ENCODE results near the gene CHEK2.
"Not testable (repeated sequence)": the region's sequence is repeated elsewhere in the genome, so short reads cannot be mapped to it uniquely, and the experiment has no call there.

Gene CHEK2

DNA sequence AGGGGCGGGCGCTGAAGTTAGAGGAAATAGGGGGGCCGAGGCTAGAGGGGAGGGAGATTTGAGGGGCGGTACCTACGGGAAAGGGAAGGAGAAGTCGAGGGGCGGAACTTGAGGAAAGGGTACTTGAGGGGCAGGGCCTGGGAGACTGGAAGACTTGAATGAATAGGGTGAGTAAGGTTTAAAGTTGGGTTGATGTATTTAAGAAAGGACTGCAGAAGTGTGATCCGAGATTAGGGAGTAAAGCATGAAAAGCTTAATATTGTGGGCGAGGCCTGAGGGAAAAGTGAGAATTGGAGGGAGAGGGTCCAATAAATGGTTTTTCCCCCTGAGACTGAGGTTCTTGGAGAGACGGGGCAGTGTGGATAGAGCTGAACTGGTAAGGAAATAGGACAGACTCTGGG lies 942 bp upstream of the CHEK2 start:
- no peak for DNase-seq (ENCODE audit: low read depth in 2 of 2, low spot score in 1 of 2)

DNA sequence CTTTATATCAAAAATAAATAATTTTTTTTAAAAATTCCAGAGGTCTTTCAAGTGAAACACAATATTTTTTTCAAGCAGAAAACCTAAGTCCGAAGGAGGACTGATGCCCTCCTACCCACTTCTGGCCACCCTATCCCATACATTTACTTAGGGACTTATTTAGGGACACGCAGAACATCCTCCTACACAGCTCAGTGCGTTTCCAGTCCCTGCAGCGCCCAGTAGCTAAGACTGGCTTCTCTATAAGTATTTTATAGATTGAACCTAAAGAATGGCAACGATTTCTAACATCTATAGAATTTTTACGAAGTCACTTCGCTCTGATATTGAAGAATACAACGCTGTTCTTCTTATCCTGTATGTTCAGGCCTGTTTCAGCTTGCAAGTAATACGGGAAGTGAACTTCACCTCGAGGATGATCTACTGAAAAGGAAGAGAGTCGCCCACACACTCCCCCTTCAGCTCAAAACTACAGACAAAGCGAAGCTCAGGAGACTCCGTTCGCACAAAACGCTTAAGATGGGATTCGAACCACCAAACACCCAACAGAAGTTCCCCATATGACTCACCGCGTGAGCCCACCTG lies 328 bp downstream of the CHEK2 start:
- DNase-seq (ENCODE audit: low read depth in 2 of 2, low spot score in 1 of 2), result no peak

- not testable (repeated sequence) for DNase-seq (ENCODE audit: low read depth in 2 of 2, low spot score in 1 of 2)
Measured at GRCh38 chr22:28738876-28739275, 2.7 kb downstream of the CHEK2 start.

GRCh38 chr22:28737701-28738100 lies 3.9 kb downstream of the CHEK2 start:
- no peak for DNase-seq (ENCODE audit: low read depth in 2 of 2, low spot score in 1 of 2)

- DNase-seq (ENCODE audit: low read depth in 2 of 2, low spot score in 1 of 2), result no peak
Measured at GRCh38 chr22:28736301-28737155, 5.1 kb downstream of the CHEK2 start.

DNA sequence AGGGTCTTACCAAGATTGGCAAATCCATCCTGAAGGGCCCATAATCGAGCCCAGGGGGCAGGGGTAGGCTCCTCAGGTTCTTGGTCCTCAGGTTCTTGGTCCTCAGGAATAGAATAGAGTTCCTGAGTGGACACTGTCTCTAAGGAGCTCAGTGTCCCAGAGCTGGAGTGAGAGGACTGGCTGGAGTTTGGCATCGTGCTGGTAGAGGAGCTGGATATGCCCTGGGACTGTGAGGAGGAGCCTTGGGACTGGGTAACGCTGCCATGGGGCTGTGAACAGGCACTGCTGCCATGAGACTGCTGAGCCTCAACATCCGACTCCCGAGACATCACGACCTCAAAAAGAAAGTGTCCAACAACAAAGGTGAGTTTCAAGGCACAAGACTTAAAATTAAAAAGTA lies 7.2 kb downstream of the CHEK2 start:
- DNase-seq (ENCODE audit: low read depth in 2 of 2, low spot score in 1 of 2), result no peak

- no peak for DNase-seq (ENCODE audit: low read depth in 2 of 2, low spot score in 1 of 2)
Measured at GRCh38 chr22:28730179-28730578, 11.4 kb downstream of the CHEK2 start.

GRCh38 chr22:28728621-28729313 lies 12.9 kb downstream of the CHEK2 start:
- DNase-seq (ENCODE audit: low read depth in 2 of 2, low spot score in 1 of 2), result no peak

DNA sequence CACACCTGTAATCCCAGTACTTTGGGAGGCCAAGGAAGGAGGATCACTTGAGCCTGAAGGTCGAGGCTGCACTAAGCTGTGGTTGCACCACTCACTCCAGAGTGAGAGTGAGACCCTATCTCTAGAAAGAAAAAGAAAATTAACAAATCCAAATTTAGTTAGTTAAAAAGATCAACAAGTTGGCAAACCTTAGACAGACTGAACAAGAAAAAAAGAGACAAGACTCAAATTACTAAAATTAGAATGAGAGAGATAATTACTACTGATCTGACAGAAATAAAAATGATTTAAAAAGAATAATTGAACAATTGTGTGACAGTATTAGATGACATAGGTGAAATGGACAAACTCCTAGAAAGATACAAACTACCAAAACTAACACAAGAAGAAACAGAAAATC lies 13.6 kb downstream of the CHEK2 start:
- DNase-seq (ENCODE audit: low read depth in 2 of 2, low spot score in 1 of 2), result no peak

- DNase-seq (ENCODE audit: low read depth in 2 of 2, low spot score in 1 of 2), result no peak
Measured at GRCh38 chr22:28718044-28718443, 23.6 kb downstream of the CHEK2 start.

- DNase-seq (ENCODE audit: low read depth in 2 of 2, low spot score in 1 of 2), result no peak
Measured at GRCh38 chr22:28716686-28717085, 24.9 kb downstream of the CHEK2 start.

GRCh38 chr22:28715611-28716010 lies 26.0 kb downstream of the CHEK2 start:
- DNase-seq (ENCODE audit: low read depth in 2 of 2, low spot score in 1 of 2), result no peak

DNA sequence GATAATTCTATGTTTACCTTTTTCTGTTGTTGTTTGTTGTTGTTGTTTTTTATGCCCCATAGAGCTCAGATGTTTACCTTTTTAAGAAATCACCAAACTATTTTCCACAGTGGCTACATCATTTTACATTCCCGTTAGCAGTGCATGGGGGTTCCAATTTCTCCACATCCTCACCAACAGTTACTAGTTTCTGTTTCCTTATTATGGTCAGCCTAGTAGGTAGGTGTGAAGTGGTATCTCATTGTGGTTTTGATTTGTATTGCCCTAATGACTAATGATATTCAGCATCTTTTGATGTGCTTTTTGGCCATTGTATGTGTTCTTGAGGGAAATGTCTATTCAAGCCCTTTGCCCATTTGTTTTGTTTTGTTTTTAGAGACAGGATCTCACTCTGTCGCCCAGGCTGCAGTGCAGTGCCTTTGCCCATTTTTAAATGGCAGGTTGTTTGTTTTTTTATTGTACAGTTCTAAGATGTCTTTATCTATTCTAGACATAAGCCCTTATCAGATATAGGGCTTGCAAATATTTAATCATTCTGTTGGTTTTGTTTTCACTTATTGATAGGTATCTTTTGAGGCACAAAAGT lies 27.5 kb downstream of the CHEK2 start:
- DNase-seq (ENCODE audit: low read depth in 2 of 2, low spot score in 1 of 2), result no peak

DNA sequence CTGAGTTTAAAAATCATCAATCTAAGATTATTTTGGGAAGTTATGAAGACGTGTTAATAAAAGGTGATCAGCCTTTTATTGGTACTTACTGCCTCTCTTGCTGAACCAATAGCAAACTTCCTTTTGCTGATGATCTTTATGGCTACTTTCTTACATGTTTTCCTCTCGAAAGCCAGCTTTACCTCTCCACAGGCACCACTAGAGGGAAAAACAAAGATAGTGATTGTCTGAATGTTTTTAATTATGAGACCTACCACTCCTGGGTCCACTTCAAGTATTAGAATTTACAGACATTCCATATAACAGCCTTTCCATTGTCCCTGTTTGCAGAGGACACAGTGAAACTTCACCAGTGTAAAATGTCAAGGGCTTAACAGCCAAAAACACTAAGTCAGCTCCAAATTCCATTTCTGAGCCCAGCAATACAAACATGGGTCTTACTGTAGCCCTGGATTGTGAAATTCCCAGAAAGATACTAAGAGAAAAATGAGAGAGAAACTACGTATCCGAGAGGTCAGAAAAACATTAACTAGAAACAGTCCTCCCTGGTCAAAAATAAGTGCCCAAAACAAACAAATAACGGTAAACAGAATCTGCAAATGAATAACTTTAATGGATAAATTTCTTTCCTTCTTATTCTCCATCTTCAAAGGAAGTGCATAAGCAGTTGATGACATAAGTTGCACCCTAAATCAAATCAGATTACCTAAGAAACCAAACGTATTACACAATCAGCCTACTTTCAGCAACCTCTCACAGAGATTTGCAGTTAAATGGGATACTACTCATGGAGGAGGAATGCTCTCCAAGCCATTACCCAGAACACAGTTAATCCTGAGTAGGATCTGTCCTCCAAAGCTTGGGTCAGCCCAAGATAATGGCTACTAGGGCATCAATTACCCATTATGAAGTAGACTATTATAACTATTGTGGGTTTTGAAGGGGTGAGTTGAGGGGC lies 29.5 kb downstream of the CHEK2 start:
- DNase-seq (ENCODE audit: low read depth in 2 of 2, low spot score in 1 of 2), result no peak

DNA sequence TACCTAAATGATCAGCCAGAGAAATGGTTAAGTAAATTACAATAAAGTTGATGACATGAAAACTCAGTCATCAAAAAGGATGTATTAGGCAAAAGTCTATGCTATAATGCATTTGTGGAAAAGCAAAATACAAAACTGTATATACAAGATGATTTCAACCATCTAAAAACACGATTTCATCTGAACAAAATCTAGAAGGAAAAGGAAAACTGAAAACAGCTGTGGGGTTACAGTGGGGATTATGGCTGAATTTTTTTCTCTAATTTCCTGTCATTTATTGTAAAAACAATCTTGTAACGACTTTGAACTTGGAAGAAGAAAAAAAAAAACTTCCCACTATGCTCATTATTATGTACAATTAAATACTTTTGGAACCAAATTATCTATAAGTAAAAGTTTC lies 30.3 kb downstream of the CHEK2 start:
- no peak for DNase-seq (ENCODE audit: low read depth in 2 of 2, low spot score in 1 of 2)

DNA sequence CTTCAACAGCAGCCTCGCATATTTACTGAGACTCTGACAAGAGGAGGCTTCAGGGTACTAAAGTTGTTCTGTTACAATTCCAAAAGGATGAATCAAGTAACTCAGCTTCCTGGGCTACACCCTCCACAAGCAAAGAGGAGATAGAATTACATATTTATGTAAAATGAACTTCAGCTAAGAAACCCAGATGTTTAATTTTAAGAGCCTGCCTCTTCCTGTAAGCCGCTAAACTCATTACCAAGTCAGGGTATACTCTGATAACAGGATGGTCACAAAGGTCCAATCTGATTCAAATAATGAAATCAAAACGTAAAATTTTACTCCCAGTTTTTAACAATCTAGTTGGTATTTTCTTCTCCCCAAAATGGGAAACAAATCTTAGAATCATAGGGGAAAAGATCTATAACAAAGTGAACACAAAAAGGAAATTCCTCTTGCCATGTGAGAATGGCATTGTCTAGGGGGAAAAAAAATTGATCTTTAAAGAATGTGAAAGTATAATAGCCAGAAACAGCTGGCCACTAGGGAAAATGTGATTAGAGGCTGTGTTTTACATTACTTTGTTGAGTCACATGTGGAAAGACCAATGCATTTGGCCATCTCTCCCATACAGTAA lies 30.9 kb downstream of the CHEK2 start:
- no peak for DNase-seq (ENCODE audit: low read depth in 2 of 2, low spot score in 1 of 2)

GRCh38 chr22:28710107-28710506 lies 31.5 kb downstream of the CHEK2 start:
- DNase-seq (ENCODE audit: low read depth in 2 of 2, low spot score in 1 of 2), result no peak

DNA sequence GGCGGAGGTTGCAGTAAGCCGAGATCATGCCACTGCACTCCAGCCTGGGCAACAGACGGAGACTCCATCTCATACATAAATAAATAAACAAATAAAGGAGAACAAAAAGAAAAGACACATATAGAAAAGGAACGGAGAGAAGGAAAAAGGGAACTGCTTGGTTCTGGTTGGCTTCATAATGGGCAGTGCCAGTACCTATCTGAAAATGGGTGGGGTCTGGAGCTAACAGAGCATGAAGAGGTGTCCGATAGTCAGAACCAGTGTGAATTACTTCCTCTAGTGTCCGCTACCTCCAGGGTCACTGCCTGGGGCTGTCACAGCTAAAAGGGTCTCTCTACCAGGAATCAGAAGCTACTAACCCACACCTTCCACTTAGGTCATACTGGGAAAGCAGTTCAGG lies 34.8 kb downstream of the CHEK2 start:
- DNase-seq (ENCODE audit: low read depth in 2 of 2, low spot score in 1 of 2), result no peak

- no peak for DNase-seq (ENCODE audit: low read depth in 2 of 2, low spot score in 1 of 2)
Measured at GRCh38 chr22:28703436-28703835, 38.2 kb downstream of the CHEK2 start.

GRCh38 chr22:28702891-28703290 lies 38.7 kb downstream of the CHEK2 start:
- no peak for DNase-seq (ENCODE audit: low read depth in 2 of 2, low spot score in 1 of 2)

Measured in stimulated activated CD8-positive, alpha-beta memory T cell treated with anti-CD3 and anti-CD28 coated beads, Interleukin-4, amount 100 ng/mL, for 4 hours (primary cell).